NB4 (cell line): ENCODE results near the gene KPNA3.

Experiments
- DNase-seq: peaks from one replicate; pipeline ENCODE4 v3.0.0; 2010; ENCODE audit warnings: low read depth
- H3K4me3 ChIP-seq: one replicate; pipeline ENCODE4 v1.5.1; 2011; ENCODE audit warnings: mild to moderate bottlenecking, low read depth, low read length, moderate library complexity
- CTCF ChIP-seq: IDR thresholded peaks from one replicate; pipeline ENCODE4 v1.5.1; 2012; ENCODE audit warnings: low read depth, low read length
- MYC ChIP-seq: IDR thresholded peaks from 2 replicates; pipeline ENCODE4 v1.6.1; 2011; ENCODE audit warnings: low read depth, low read length
- POLR2A ChIP-seq: IDR thresholded peaks from 2 replicates; pipeline ENCODE4 v1.6.1; 2011; ENCODE audit warnings: mild to moderate bottlenecking; ENCODE audit not compliant: insufficient read length; ENCODE audit errors: extremely low read depth
- TF ChIP-seq, protein P1 (sequence below): IDR thresholded peaks from 2 replicates; pipeline ENCODE4 v1.6.1; 2011; ENCODE audit warnings: low read depth, low read length

Gene KPNA3

DNA sequence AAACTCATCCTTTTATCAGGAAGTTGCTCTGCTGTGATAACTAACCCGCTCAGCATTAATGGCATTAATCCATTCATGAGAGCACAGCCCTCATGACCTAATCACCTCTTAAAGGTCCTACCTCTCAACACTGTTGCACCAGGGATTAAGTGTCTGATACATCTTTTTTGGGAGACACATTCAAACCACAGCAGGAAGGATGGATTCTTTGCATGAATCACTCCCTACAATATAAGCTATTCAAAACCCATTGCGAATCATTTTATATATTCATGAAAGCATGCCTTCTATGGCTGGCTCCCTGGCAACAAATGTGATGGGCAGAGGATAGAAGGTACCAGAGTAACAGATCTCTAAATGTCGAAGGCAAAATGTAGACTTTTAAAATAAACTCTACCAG, 136.6 kb downstream of the KPNA3 start:
- TF ChIP-seq CTCF (no peak), MYC (no peak), POLR2A (no peak)
- TF ChIP-seq, protein P1, sequence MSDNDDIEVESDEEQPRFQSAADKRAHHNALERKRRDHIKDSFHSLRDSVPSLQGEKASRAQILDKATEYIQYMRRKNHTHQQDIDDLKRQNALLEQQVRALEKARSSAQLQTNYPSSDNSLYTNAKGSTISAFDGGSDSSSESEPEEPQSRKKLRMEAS: no peak
- no peak for DNase-seq
- H3K4me3 ChIP-seq: no peak overlapping the region

GRCh38 chr13:49654011-49654410, 138.5 kb downstream of the KPNA3 start:
- no peak for DNase-seq
- no peak overlapping the region for H3K4me3 ChIP-seq
- TF ChIP-seq, protein P1: no peak
- TF ChIP-seq CTCF (no peak), POLR2A (no peak), MYC (no peak)

- no peak for DNase-seq
- no peak overlapping the region for H3K4me3 ChIP-seq
- TF ChIP-seq MYC: no peak
- TF ChIP-seq, protein P1: no peak
- no peak for TF ChIP-seq CTCF
These were observed 139.0 kb downstream of the KPNA3 start for GRCh38 chr13:49653478-49653877.

- peak; percentile 71 for DNase-seq
- TF ChIP-seq CTCF: peak; percentile 62
- TF ChIP-seq, protein P1: no peak
- no peak for TF ChIP-seq MYC
- no peak overlapping the region for H3K4me3 ChIP-seq
These were observed 139.9 kb downstream of the KPNA3 start for GRCh38 chr13:49652355-49653305.

DNA sequence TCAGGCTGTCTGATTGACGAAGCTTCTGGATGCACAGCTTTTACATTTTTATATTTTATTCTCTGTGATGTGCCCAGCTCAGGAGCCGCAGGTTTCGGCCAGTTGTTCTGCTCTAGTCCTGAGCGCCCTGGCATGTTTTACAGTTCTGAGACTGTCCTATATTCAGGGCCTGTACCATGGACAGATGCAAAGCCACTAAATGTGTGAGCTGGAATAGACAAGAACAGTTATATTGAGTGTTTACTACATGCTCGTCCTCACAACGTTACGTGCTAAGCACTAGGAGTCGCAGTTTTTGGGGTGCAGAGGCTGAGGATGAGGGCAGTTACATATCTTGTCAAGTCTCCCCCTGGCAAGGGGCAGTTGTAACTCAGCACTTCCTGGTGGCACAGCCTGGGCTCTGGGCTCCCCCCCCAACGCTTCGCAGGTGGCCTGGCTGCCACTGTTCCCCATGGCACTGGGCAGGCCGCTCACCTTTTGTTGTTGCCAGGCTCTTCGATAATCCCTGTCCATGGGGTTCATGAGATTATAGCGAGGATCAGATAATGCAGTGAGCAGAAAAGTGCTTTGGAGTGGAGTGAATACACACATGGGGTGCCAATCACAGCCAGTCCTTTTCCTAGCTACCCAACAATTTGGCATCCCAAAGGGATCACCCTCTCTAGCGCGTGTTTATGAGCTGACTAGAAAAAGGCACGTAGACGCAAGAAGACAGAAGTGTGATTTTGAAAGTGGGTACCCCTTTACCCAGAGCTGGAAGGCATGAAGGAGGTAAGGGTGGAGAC, 140.7 kb downstream of the KPNA3 start:
- H3K4me3 ChIP-seq: no peak overlapping the region
- no peak for DNase-seq
- no peak for TF ChIP-seq POLR2A
- no peak for TF ChIP-seq CTCF
